ENCODE data around the gene LYPD6. TPM values are rescaled to one million over a fixed set of nuclear protein-coding genes. Genes with fewer than 3 reads are reported as not detected.

The LYPD6 gene
- total and polyA plus RNA-seq, 8 donors, result 0.64 to 18.6 (median 15.8) TPM

GRCh38 chr2:149353421-149353820 is 23.0 kb downstream of the LYPD6 start:
- TF ChIP-seq CTCF (IDR thresholded peaks at IDR 0.05), result no peak
- Histone ChIP-seq H3K9me3 (no peaks in the 10 kb centered on the region), H3K4me1 (no peaks in the 10 kb centered on the region), H3K4me3 (no peak overlapping the region), H3K27ac (no peak overlapping the region), H3K36me3 (no peaks in the 10 kb centered on the region), H3K27me3 (no peaks in the 10 kb centered on the region)
- ATAC-seq (no peak), DNase-seq (no peak)
- intact Hi-C loops (cut with DNase I), result no loop called here

- no peak for DNase-seq
- ATAC-seq, result no peak
- TF ChIP-seq CTCF (IDR thresholded peaks at IDR 0.05), result no peak
- Histone ChIP-seq H3K27ac (no peak overlapping the region), H3K4me3 (no peak overlapping the region), H3K4me1 (no peaks in the 10 kb centered on the region), H3K9me3 (no peaks in the 10 kb centered on the region), H3K27me3 (no peaks in the 10 kb centered on the region), H3K36me3 (no peaks in the 10 kb centered on the region)
- intact Hi-C loops (cut with DNase I), result no loop called here
These were observed 25.5 kb downstream of the LYPD6 start for GRCh38 chr2:149355716-149356422.

GRCh38 chr2:149357058-149357457 is 26.7 kb downstream of the LYPD6 start:
- ATAC-seq, result no peak
- no peak for DNase-seq
- no peaks in the 10 kb centered on the region for H3K36me3 ChIP-seq
- no peaks in the 10 kb centered on the region for H3K9me3 ChIP-seq
- TF ChIP-seq CTCF (IDR thresholded peaks at IDR 0.05), result no peak
- H3K4me1 ChIP-seq, result no peaks in the 10 kb centered on the region
- no peaks in the 10 kb centered on the region for H3K27me3 ChIP-seq
- H3K27ac ChIP-seq, result no peak overlapping the region
- no peak overlapping the region for H3K4me3 ChIP-seq
- intact Hi-C loops (cut with DNase I), result no loop called here

GRCh38 chr2:149360106-149360505 is 29.7 kb downstream of the LYPD6 start:
- no peaks in the 10 kb centered on the region for H3K36me3 ChIP-seq
- no peaks in the 10 kb centered on the region for H3K9me3 ChIP-seq
- ATAC-seq, result no peak
- no peak for TF ChIP-seq CTCF (IDR thresholded peaks at IDR 0.05)
- H3K4me1 ChIP-seq, result no peaks in the 10 kb centered on the region
- DNase-seq, result no peak
- no peak overlapping the region for H3K27ac ChIP-seq
- no peaks in the 10 kb centered on the region for H3K27me3 ChIP-seq
- no peak overlapping the region for H3K4me3 ChIP-seq
- intact Hi-C loops (cut with DNase I), result no loop called here

- Histone ChIP-seq H3K36me3 (no peaks in the 10 kb centered on the region), H3K27me3 (no peaks in the 10 kb centered on the region), H3K9me3 (no peaks in the 10 kb centered on the region), H3K27ac (no peak overlapping the region), H3K4me1 (no peaks in the 10 kb centered on the region), H3K4me3 (no peak overlapping the region)
- DNase-seq (no peak), ATAC-seq (no peak)
- intact Hi-C loops (cut with DNase I), result no loop called here
- no peak for TF ChIP-seq CTCF (IDR thresholded peaks at IDR 0.05)
These were observed 33.6 kb downstream of the LYPD6 start for GRCh38 chr2:149363958-149364357.
